Breast epithelium (tissue), 3 donors: Measurements from ENCODE around the gene OR4C45.

Source experiments
- POLR2A ChIP-seq: fragments of 450-650 bp; IDR thresholded peaks from one replicate; pipeline ENCODE4 v1.6.1; 2016; ENCODE audit warnings: antibody characterized with exemption, mild to moderate bottlenecking, moderate library complexity
- TF ChIP-seq, protein P1 (sequence below), 3 donors: fragments of 450-650 bp; IDR thresholded peaks; one replicate each; pipeline ENCODE4 v1.5.1; 2016 to 2017; ENCODE audit warnings: antibody characterized with exemption in 3 of 3, mild to moderate bottlenecking in 3 of 3, moderate library complexity in 3 of 3

DNA sequence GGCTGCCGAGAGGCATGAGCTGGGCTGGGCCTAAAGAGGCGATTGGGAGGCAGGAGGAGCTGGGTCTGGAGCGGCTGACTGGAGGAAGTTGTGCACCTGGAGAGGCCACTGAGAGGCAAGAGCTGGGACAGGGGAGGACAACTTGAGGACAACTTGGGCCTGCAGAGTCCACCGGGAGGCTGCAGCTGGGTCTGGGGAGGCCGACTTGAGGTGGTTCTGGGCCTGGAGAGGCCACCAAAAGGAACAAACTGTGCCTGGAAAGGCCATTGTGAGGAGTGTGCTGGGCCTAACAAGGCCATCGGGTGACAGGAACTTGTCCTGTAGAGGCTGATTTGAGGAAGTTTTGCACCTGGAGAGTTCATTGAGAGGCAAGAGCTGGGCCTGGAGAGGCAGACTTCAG lies 41.5 kb downstream of the OR4C45 start:
- TF ChIP-seq, protein P1, sequence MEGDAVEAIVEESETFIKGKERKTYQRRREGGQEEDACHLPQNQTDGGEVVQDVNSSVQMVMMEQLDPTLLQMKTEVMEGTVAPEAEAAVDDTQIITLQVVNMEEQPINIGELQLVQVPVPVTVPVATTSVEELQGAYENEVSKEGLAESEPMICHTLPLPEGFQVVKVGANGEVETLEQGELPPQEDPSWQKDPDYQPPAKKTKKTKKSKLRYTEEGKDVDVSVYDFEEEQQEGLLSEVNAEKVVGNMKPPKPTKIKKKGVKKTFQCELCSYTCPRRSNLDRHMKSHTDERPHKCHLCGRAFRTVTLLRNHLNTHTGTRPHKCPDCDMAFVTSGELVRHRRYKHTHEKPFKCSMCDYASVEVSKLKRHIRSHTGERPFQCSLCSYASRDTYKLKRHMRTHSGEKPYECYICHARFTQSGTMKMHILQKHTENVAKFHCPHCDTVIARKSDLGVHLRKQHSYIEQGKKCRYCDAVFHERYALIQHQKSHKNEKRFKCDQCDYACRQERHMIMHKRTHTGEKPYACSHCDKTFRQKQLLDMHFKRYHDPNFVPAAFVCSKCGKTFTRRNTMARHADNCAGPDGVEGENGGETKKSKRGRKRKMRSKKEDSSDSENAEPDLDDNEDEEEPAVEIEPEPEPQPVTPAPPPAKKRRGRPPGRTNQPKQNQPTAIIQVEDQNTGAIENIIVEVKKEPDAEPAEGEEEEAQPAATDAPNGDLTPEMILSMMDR (IDR thresholded peaks at IDR 0.05), result no peak
- TF ChIP-seq POLR2A, result no peak
